GM18951 (cell line): Measurements from ENCODE around the gene ZNF674.
"Not testable (repeated sequence)": the region's sequence is repeated elsewhere in the genome, so short reads cannot be mapped to it uniquely, and the experiment has no call there.

Experiments
- POLR2A ChIP-seq: IDR thresholded peaks from 4 replicates; pipeline ENCODE4 v1.6.1; 2011; ENCODE audit warnings: mild to moderate bottlenecking; ENCODE audit not compliant: insufficient read length, insufficient read depth; ENCODE audit errors: extremely low read depth
- in situ Hi-C: fragments of 300-500 bp; cut with MboI; formaldehyde crosslinking; loops from one replicate; pipeline ENCODE4 v1.12.0; 2022; ENCODE audit warnings: low sequenced_read_pairs, mixed read lengths, inconsistent platforms; ENCODE audit not compliant: unreplicated experiment

The ZNF674 gene

GRCh38 chrX:46551494-46552128 lies 6.4 kb upstream of the ZNF674 start:
- no peak for TF ChIP-seq POLR2A
- in situ Hi-C loops = no loop called here

GRCh38 chrX:46549914-46550313 lies 4.7 kb upstream of the ZNF674 start:
- in situ Hi-C loops = no loop called here
- TF ChIP-seq POLR2A = no peak

- TF ChIP-seq POLR2A = no peak
- in situ Hi-C loops = no loop called here
Observed at GRCh38 chrX:46547857-46548256, 2.6 kb upstream of the ZNF674 start.

DNA sequence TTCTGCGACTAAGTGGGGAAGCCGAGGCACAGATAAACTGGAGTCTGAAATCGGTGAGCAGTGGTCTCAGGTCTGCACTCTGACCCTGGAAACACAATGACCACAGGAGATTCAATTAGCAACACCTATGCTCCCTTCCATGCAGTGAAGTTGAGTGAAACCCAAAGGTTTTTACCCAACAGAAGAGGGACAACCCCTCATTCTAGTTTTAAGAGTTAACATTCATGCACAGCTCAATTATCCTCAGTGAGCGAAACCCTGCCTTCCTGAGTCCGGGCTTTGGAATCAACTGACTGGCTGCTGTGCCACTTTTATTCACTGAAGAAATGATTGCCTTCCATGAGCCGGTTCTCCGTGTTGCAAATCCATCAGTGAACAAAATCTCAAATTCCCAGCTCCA lies 694 bp downstream of the ZNF674 start:
- in situ Hi-C loops = not testable (repeated sequence)

DNA sequence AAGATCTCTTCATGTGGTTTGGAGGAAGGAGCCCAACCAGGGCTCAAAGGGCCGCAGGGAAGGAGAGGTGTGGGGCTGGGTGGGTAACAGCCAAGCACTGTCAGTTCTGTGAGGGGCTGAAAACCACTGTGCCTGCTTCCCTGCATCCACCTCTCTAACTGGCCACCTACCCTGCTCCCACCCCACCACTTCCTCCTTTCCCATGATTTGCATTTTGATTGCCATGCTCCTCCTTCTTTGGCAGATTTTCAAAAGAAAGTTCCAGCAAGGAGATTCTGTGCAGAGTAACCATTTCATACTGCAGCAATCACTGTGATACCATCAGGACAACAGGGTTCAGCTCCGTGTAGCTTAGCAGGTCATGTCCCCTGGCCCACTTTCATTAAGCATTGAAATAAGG lies 1.8 kb downstream of the ZNF674 start:
- TF ChIP-seq POLR2A = no peak
- in situ Hi-C loops = no loop called here

GRCh38 chrX:46531442-46531841 lies 13.8 kb downstream of the ZNF674 start:
- no peak for TF ChIP-seq POLR2A
- in situ Hi-C loops = no loop called here

GRCh38 chrX:46530404-46530908 lies 14.8 kb downstream of the ZNF674 start:
- in situ Hi-C loops = not testable (repeated sequence)

DNA sequence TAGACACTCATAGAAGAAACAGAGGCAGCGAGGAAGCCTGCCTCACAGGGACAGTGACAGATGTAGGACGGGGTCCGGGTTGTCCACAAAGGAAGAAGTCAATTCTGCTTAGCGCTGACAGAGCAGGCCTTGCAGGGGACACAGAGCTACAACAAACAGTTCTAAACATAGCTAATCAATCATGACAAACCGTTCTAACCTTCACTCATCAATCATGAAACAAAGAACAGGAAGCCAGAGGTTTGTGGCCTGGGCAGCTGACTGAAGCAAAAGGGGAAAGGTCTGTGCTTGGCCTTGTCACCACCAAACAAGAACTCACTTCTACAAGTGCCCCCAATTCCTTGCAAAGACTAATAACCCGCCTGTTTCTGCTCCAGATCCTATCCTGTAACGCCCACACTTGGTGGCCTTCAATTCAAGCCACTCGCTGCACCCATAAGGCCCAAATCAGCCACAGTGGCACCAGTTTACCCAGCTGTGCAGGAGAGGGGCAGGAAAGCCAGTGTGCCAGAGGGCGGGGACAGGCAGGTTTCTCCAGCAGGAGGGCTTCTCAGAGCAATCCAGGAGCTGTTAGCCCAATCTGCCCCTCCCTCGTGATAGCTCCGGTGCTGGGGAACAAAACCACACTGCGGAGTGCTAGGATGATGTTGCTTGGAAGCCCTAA lies 15.3 kb downstream of the ZNF674 start:
- in situ Hi-C loops = not testable (repeated sequence)

GRCh38 chrX:46528640-46529039 lies 16.6 kb downstream of the ZNF674 start:
- in situ Hi-C loops = not testable (repeated sequence)

- no peak for TF ChIP-seq POLR2A
- in situ Hi-C loops = no loop called here
Observed at GRCh38 chrX:46506076-46506475, 39.1 kb downstream of the ZNF674 start.

GRCh38 chrX:46502848-46503247 lies 42.4 kb downstream of the ZNF674 start:
- in situ Hi-C loops = no loop called here
- no peak for TF ChIP-seq POLR2A

GRCh38 chrX:46500054-46500453 lies 45.2 kb downstream of the ZNF674 start:
- in situ Hi-C loops = no loop called here
- TF ChIP-seq POLR2A = no peak

DNA sequence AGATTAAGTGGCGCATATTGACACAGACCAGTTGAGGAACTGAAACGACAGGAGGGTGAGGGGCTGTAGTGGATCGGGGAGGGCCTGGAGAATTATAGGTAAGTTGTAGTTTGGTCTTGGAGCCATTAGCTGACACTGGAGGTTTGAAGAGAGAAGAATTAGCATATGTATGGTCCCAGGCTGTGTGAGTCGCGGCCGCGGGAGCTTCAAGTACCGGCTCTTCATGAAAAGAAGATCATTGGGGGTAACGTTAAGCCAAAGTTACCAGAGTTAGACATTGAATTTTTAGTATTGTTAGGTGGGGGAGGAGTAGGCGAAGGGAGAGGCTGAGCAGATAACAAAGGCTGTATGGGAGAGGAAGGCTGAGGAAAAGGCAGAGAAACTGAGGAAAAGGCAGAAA lies 56.5 kb downstream of the ZNF674 start:
- in situ Hi-C loops = no loop called here
- no peak for TF ChIP-seq POLR2A

GRCh38 chrX:46485897-46486296 lies 59.3 kb downstream of the ZNF674 start:
- no peak for TF ChIP-seq POLR2A
- in situ Hi-C loops = no loop called here

GRCh38 chrX:46478634-46479033 lies 66.6 kb downstream of the ZNF674 start:
- in situ Hi-C loops = not testable (repeated sequence)
